ENCODE data around the gene CHRM5. TPM values are rescaled to one million over a fixed set of nuclear protein-coding genes. Genes with fewer than 3 reads are reported as not detected.

Gene CHRM5
- total and polyA plus RNA-seq, 9 of the 15 experiments (the other 6 are each of a cell fraction or from before 2014, with no cell fraction given) = not detected

DNA sequence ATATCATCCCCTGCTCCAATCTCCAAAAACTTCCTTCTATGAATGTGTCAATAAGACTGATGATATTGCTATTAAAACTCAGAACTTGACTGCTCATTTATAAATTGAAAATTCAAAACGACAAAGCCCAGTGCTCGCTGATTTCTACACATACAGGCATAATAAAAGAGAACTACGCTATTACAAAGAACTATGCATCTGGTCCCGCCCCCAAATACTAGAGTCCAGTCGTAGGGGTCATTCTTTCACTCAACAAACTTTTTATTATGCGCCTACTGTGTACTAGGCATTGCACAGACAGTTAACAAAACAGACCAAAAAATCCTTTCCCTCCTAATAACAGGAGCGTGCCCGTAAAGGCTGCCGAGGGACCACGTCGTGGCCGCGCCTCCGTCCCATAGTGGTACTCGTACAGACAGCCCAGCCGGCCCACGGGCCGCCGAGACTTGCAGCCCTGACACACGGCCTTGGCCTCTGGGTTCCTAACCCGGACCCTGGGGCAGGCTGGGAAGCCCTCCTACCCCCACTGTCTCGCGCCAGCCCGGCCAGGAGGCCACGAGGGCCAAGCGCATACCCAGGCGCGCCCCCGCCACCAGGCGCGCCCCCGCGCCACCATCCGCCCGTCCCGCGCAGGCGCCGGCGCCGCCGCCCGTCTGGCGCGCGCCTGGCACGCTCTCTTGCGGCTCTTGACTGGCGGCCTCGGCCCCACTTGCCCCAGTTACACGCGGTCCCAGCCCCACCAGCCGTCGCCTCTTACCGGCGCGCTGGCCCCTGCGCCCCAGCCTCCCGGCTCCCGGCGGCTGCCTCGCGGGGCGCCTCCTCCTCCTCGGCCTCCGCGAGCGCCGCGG lies 70.0 kb downstream of the CHRM5 start (continued):
- peak; percentile 84 for TF ChIP-seq RBFOX2 (IDR thresholded peaks at IDR 0.05; ENCODE audit: low read depth, low read length)
- TF ChIP-seq, protein P1, sequence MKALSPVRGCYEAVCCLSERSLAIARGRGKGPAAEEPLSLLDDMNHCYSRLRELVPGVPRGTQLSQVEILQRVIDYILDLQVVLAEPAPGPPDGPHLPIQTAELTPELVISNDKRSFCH (CRISPR knock-in tag; IDR thresholded peaks at IDR 0.05) = no peak
- TF ChIP-seq, protein P1 (tag; IDR thresholded peaks at IDR 0.05) = 0 out of 2 replicates have a peak, but pooled peaks have one; percentile 21
- 0 out of 2 replicates have a peak, but pooled peaks have one; percentile 30 for TF ChIP-seq ZNF263 (CRISPR knock-in tag; IDR thresholded peaks at IDR 0.05; ENCODE audit: borderline replicate concordance)
- peak; percentile 77; the same call in 1 of the 2 replicates for TF ChIP-seq PHF8 (IDR thresholded peaks at IDR 0.05; ENCODE audit: borderline replicate concordance, low read length)
- TF ChIP-seq, protein P2, sequence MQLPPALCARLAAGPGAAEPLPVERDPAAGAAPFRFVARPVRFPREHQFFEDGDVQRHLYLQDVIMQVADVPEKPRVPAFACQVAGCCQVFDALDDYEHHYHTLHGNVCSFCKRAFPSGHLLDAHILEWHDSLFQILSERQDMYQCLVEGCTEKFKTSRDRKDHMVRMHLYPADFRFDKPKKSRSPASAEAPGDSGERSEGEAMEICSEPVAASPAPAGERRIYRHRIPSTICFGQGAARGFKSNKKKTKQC (CRISPR knock-in tag; IDR thresholded peaks at IDR 0.05) = peak; percentile 50; the same call in 1 of the 2 replicates
- TF ChIP-seq, protein P3, sequence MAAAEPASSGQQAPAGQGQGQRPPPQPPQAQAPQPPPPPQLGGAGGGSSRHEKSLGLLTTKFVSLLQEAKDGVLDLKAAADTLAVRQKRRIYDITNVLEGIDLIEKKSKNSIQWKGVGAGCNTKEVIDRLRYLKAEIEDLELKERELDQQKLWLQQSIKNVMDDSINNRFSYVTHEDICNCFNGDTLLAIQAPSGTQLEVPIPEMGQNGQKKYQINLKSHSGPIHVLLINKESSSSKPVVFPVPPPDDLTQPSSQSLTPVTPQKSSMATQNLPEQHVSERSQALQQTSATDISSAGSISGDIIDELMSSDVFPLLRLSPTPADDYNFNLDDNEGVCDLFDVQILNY (CRISPR knock-in tag; IDR thresholded peaks at IDR 0.05) = 0 out of 2 replicates have a peak, but pooled peaks have one; percentile 53
- TF ChIP-seq, protein P4, sequence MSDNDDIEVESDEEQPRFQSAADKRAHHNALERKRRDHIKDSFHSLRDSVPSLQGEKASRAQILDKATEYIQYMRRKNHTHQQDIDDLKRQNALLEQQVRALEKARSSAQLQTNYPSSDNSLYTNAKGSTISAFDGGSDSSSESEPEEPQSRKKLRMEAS (CRISPR knock-in tag; IDR thresholded peaks at IDR 0.05) = peak; percentile 91
- peak; percentile 37; the same call in 1 of the 2 replicates for TF ChIP-seq NCOA6 (IDR thresholded peaks at IDR 0.05)
- TF ChIP-seq FOXP1 (CRISPR knock-in tag; IDR thresholded peaks at IDR 0.05) = peak; percentile 85; the same call in 1 of the 2 replicates

Measured in K562 (cell line).